Vagina (tissue), 2 donors: ENCODE measurements around the gene ERVMER34-1. TPM values are rescaled to one million over a fixed set of nuclear protein-coding genes. Genes with fewer than 3 reads are reported as not detected.

Experiments
- DNase-seq, 2 donors: peaks; one replicate each; pipeline ENCODE4 v3.0.0-alpha.2; 2017; ENCODE audit errors: extremely low spot score in 2 of 2
- H3K27ac ChIP-seq: fragments of 200-600 bp; sonication (generic); one replicate; pipeline ENCODE4 v1.5.1; 2019
- H3K27me3 ChIP-seq: fragments of 200-600 bp; sonication (generic); one replicate; pipeline ENCODE4 v1.5.1; 2019
- H3K36me3 ChIP-seq, 2 donors: fragments of 200-600 bp; sonication (generic); one replicate each; pipeline ENCODE4 v1.5.1; 2017 to 2019
- H3K4me1 ChIP-seq: fragments of 200-600 bp; sonication (generic); one replicate; pipeline ENCODE4 v1.5.1; 2019
- H3K4me3 ChIP-seq, 2 donors: fragments of 200-600 bp; sonication (generic); 1 replicate in 1 of 2; 2 replicates in 1 of 2; pipeline ENCODE4 v1.5.1; 2016 to 2019
- H3K9me3 ChIP-seq: fragments of 200-600 bp; sonication (generic); one replicate; pipeline ENCODE4 v1.5.1; 2019
- CTCF ChIP-seq, 3 experiments: fragments of 450-650 bp in 2 of 3; fragments of 200-600 bp in 1 of 3; sonication (generic) in 1 of 3; IDR thresholded peaks; one replicate each; pipeline ENCODE4 v1.5.1; 2017 to 2019; ENCODE audit warnings: antibody characterized with exemption in 3 of 3, mild to moderate bottlenecking in 2 of 3, moderate library complexity in 2 of 3
- POLR2A ChIP-seq, 2 donors: fragments of 450-650 bp; IDR thresholded peaks; one replicate each; pipeline ENCODE4 v1.6.1; 2017; ENCODE audit warnings: antibody characterized with exemption in 2 of 2, mild to moderate bottlenecking in 2 of 2, moderate library complexity in 2 of 2
- POLR2AphosphoS5 ChIP-seq, 2 donors: sonication (generic); formaldehyde crosslinking; IDR thresholded peaks; one replicate each; pipeline ENCODE4 v1.9.0; 2017; ENCODE audit warnings: antibody characterized with exemption in 2 of 2, mild to moderate bottlenecking in 2 of 2, low read depth in 1 of 2; ENCODE audit not compliant: insufficient read depth in 1 of 2
- intact Hi-C: fragments of 100-400 bp; cut with DNase I; formaldehyde crosslinking; loops from one replicate; pipeline ENCODE4 v1.15.1; 2023
- total RNA-seq: library from RNA; depleted of rRNA; stranded (reverse); fragments of >200 nt; gene quantifications from one replicate; pipeline ENCODE4 v1.2.3, GENCODE V29; 2016

The ERVMER34-1 gene
- 2.7 TPM for total RNA-seq

GRCh38 chr4:52750819-52751486 lies at the start of gene ERVMER34-1:
TSS of gene ERVMER34-1 (minus strand) at chr4:52751425. CDS start at chr4:52745520, 5,905 bp downstream.
- no peaks in the 10 kb centered on the region for H3K36me3 ChIP-seq
- intact Hi-C loops: no loop called here
- DNase-seq: no peak
- no peaks in the 10 kb centered on the region for H3K9me3 ChIP-seq
- H3K27ac ChIP-seq: peak within 1 kb of the TSS; percentile 15
- H3K4me3 ChIP-seq: peak within 1 kb of the TSS; percentile 59 to 64
- TF ChIP-seq POLR2AphosphoS5 (IDR thresholded peaks at IDR 0.05; ENCODE audit: insufficient read depth in 1 of 2, low read depth in 1 of 2) (peak in 1 of 2 donors; percentile 27), CTCF (IDR thresholded peaks at IDR 0.05) (no peak)
- H3K27me3 ChIP-seq: no peaks in the 10 kb centered on the region
- H3K4me1 ChIP-seq: peaks cover 13% of the 10 kb centered on the region

- Histone ChIP-seq H3K4me3 (no peak overlapping the region), H3K36me3 (no peaks in the 10 kb centered on the region), H3K27me3 (no peaks in the 10 kb centered on the region), H3K27ac (no peak overlapping the region), H3K9me3 (no peaks in the 10 kb centered on the region), H3K4me1 (no peaks in the 10 kb centered on the region)
- DNase-seq: no peak
- no peak for TF ChIP-seq CTCF (IDR thresholded peaks at IDR 0.05)
- no peak for TF ChIP-seq POLR2A (IDR thresholded peaks at IDR 0.05)
- TF ChIP-seq POLR2AphosphoS5 (IDR thresholded peaks at IDR 0.05; ENCODE audit: insufficient read depth in 1 of 2, low read depth in 1 of 2): no peak
- intact Hi-C loops: no loop called here
Measured at GRCh38 chr4:52799813-52800212, 48.6 kb upstream of the ERVMER34-1 start.

GRCh38 chr4:52795533-52795932 lies 44.3 kb upstream of the ERVMER34-1 start:
- no peak overlapping the region for H3K4me3 ChIP-seq
- no peak for DNase-seq
- H3K27me3 ChIP-seq: no peaks in the 10 kb centered on the region
- no peaks in the 10 kb centered on the region for H3K36me3 ChIP-seq
- no peaks in the 10 kb centered on the region for H3K4me1 ChIP-seq
- intact Hi-C loops: no loop called here
- no peak overlapping the region for H3K27ac ChIP-seq
- TF ChIP-seq POLR2A (IDR thresholded peaks at IDR 0.05) (no peak), POLR2AphosphoS5 (IDR thresholded peaks at IDR 0.05; ENCODE audit: insufficient read depth in 1 of 2, low read depth in 1 of 2) (no peak), CTCF (IDR thresholded peaks at IDR 0.05) (no peak)
- no peaks in the 10 kb centered on the region for H3K9me3 ChIP-seq

- TF ChIP-seq POLR2A (IDR thresholded peaks at IDR 0.05) (no peak), CTCF (IDR thresholded peaks at IDR 0.05) (no peak), POLR2AphosphoS5 (IDR thresholded peaks at IDR 0.05; ENCODE audit: insufficient read depth in 1 of 2, low read depth in 1 of 2) (no peak)
- no peak for DNase-seq
- Histone ChIP-seq H3K36me3 (no peaks in the 10 kb centered on the region), H3K4me1 (no peaks in the 10 kb centered on the region), H3K4me3 (no peak overlapping the region), H3K27me3 (no peaks in the 10 kb centered on the region), H3K27ac (no peak overlapping the region), H3K9me3 (no peaks in the 10 kb centered on the region)
- intact Hi-C loops: no loop called here
Measured at GRCh38 chr4:52791936-52792335, 40.7 kb upstream of the ERVMER34-1 start.

- H3K36me3 ChIP-seq: no peaks in the 10 kb centered on the region
- DNase-seq: no peak
- H3K9me3 ChIP-seq: no peaks in the 10 kb centered on the region
- intact Hi-C loops: no loop called here
- H3K27ac ChIP-seq: no peak overlapping the region
- H3K4me1 ChIP-seq: no peaks in the 10 kb centered on the region
- no peak overlapping the region for H3K4me3 ChIP-seq
- no peaks in the 10 kb centered on the region for H3K27me3 ChIP-seq
- no peak for TF ChIP-seq POLR2A (IDR thresholded peaks at IDR 0.05)
- TF ChIP-seq CTCF (IDR thresholded peaks at IDR 0.05): no peak
- no peak for TF ChIP-seq POLR2AphosphoS5 (IDR thresholded peaks at IDR 0.05; ENCODE audit: insufficient read depth in 1 of 2, low read depth in 1 of 2)
Measured at GRCh38 chr4:52789774-52790173, 38.5 kb upstream of the ERVMER34-1 start.
